Ishikawa (cell line): ENCODE data around the gene LURAP1L.

Experiments
- EP300 ChIP-seq: IDR thresholded peaks from 2 replicates; pipeline ENCODE4 v1.6.1; 2012; ENCODE audit warnings: borderline replicate concordance
- RAD21 ChIP-seq: IDR thresholded peaks from 2 replicates; pipeline ENCODE4 v1.6.1; 2012; ENCODE audit warnings: low read depth
- TCF12 ChIP-seq: IDR thresholded peaks from 2 replicates; pipeline ENCODE4 v1.6.1; 2012; ENCODE audit warnings: low read depth
- YY1 ChIP-seq: IDR thresholded peaks from 2 replicates; pipeline ENCODE4 v1.6.1; 2012; ENCODE audit warnings: low read depth

GRCh38 chr9:12760758-12761157 lies 14.1 kb upstream of the LURAP1L start:
- TF ChIP-seq TCF12 (no peak), EP300 (no peak), YY1 (no peak), RAD21 (no peak)
